Ishikawa (cell line): ENCODE results near the gene MTF2.

Source experiments
- EP300 ChIP-seq: IDR thresholded peaks from 2 replicates; pipeline ENCODE4 v1.6.1; 2012; ENCODE audit warnings: borderline replicate concordance
- FOXM1 ChIP-seq: IDR thresholded peaks from 2 replicates; pipeline ENCODE4 v1.6.1; 2012; ENCODE audit warnings: low read depth, borderline replicate concordance
- REST ChIP-seq: IDR thresholded peaks from 2 replicates; pipeline ENCODE4 v1.6.1; 2012; ENCODE audit warnings: low read depth, mild to moderate bottlenecking

DNA sequence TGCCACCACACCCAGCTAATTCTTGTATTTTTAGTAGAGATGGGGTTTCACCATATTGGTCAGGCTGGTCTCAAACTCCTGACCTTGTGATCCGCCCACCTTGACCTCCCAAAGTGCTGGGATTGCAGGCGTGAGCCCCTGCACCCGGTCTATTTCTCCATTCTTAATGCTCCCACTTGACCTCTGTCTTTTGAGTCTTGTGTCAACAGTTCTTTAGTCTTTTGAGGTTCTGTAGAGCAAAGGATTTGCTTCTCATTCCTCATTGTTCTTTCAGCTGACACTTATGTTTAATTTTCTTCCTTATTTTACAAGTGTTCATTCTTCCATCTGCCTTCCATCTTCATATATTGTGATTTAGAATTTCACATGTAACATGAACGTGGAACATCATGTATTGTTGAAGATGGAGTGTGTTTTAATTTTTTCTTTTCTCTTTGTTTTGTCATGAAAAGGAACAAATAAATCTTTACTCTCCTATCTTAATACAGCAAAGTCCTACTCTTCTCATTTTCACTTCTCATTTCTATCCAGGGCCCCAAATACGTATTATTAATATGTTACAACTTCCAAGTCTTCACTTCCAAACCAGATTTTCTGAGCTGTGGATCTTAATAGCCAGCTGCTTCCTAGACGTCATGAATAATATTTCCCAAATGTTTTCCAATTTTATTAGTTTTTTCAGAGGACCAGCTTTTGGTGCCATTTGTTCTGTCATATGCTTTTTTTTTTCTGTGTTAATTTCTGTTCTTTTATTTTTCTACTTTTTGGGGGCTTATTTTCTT is 16.9 kb downstream of the MTF2 start:
- no peak for TF ChIP-seq EP300
- no peak for TF ChIP-seq FOXM1
- no peak for TF ChIP-seq REST
